Activated naive CD8-positive, alpha-beta T cell treated with anti-CD3 and anti-CD28 coated beads, Interleukin-2, amount 50 U/mL, for 16 hours (primary cell): ENCODE results near the gene TMCO4.

Experiments used
- DNase-seq: peaks from one replicate; pipeline ENCODE4 v3.0.0-alpha.2; 2020; ENCODE audit warnings: low read depth, low spot score

The TMCO4 gene

DNA sequence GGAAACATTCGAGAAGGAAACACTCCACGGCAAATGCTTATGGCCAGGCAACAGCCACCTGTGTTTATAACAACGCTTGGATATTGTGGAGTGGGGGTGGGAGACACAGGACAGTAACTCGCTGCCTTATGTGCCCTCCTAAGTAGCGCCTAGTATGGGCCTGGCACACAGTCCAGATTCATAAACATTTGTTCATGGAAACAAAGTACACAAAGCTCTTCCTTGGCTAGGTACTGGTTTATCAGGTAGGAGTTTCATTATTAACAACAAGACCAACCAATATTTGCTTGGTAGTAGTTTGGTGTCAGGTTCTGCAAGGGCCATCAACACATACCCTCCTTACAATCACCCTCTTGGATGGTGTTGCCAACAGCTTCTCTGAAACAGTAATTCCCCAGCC lies 23.4 kb downstream of the TMCO4 start:
- DNase-seq, result no peak

- no peak for DNase-seq
These were observed 23.9 kb downstream of the TMCO4 start for GRCh38 chr1:19775831-19776230.

- DNase-seq, result no peak
These were observed 24.4 kb downstream of the TMCO4 start for GRCh38 chr1:19775317-19775716.

- no peak for DNase-seq
These were observed 25.4 kb downstream of the TMCO4 start for GRCh38 chr1:19774180-19774785.

GRCh38 chr1:19773485-19773884 lies 26.2 kb downstream of the TMCO4 start:
- DNase-seq, result no peak

DNA sequence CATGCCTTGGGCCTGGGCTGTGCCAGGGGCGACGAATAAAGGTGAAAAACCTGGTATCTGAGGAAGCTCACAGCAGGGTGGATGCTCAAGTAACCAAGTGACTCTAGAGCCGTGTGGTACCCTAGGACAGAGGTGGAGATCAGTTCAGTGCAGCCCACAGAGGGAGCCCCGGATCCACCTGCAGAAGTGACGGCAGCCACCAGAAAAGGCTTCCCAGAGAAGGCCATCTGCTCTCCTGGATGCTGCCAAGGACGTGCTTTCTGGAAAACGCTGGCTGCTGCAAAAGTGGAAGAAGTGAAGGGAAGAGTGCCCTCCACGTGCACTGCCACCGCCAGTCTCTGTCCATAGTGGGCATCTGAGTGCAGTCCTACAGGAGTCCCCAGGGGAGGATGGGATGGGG lies 27.7 kb downstream of the TMCO4 start:
- DNase-seq, result no peak

- DNase-seq, result no peak
These were observed 28.4 kb downstream of the TMCO4 start for GRCh38 chr1:19771350-19771749.

GRCh38 chr1:19770436-19771190 lies 29.1 kb downstream of the TMCO4 start:
- DNase-seq, result no peak

DNA sequence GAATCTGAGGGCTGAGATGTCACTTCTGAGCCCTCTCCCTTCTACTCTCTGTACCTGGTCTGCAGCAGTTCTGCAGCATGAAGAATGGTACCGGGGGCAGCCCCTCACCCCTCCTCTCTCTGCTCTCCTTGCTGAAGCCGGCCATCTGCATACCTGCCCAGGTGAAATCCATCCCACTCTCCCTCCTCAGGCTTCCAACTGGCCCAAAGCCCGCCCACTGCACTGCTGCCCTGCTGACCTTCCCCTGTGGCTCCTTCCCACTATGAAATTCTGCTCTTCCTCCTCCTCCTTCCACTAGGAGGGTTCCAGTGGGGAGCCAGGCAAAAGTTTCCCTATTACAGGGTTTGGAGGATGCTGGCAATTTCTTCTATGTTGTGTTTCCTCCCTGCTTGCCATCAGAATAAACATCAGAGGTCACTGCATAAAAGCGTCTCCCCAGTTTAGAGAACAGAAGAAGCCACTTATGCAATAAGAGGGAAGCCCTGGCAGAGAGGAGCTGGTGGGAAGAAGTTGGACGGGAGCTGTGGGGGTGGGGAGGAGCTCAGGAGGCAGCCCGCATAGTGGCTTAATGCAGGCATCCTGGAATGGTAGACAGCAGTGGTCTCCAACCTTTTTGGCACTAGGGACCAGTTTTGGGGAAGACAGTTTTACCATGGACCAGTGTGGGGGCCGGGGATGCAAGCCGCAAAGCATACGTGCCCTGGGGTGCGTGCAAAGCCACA lies 30.3 kb downstream of the TMCO4 start:
- DNase-seq, result no peak

- no peak for DNase-seq
These were observed 31.1 kb downstream of the TMCO4 start for GRCh38 chr1:19768353-19769210.

DNA sequence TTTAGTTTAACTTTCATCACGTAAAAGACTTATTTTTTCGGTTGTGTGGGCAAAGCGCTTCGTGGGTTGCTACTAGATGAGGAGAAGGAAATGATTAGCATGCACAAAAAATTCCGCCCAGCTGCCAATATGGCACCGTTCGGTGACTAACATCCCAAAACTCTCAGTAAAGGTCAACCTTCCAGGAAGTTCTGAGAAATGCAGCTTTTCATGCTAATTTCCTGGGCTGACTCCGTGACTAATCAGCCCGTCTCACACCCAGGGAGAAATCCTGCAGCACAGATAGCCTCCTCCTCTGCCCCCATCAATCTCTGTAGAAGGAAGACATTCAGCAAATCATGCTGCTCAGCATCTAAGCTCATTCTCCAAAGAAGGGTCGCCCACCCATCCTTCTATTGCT lies 34.1 kb downstream of the TMCO4 start:
- no peak for DNase-seq

DNA sequence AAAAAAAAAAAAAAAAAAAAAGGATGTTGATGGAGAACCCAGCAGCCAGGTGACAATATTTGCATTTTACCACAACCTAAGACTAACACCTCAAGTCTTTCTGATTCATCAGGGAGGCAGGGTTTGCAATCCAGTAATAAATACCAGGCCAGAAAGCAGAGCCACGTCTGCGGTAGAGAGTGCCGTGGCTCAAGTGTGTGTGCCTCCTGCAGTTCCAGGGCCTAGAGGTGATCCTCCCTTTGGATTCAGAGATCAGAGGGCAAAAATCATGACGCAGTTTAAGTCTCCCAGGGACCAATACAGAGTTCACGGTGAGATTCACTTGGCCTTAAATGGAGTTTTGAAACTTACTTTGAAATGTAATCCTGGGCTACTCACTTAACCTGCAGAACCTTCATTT lies 34.9 kb downstream of the TMCO4 start:
- no peak for DNase-seq

DNA sequence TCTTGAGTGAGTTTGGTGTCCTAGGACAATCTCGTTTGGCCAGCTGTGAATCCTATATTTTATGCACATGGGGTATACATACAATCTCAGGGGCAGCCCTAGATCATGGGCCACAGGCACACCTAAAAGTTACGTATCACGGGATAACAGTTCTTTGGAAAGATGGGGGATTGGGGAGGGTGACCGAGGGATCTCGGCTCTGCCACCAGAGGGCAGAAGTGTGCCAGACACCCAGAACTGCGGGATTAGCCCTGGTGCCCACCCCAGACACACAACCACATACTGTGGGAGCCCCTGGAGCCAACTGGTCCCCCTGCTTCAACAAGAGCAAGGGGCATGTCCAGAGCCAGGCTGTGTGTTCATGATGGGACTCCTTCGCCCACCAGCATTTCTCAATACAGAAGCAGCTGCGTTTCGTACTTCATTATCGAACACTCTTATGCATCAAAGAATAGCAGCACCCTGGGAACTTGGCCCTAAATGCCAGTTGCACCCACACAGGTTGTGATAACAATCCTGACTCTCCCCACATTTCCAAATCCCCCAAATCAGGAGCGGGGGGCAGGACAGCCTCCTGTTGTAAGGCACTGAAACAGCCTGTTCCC lies 37.4 kb downstream of the TMCO4 start:
- no peak for DNase-seq

GRCh38 chr1:19759740-19760089 lies 40.0 kb downstream of the TMCO4 start:
- no peak for DNase-seq

DNA sequence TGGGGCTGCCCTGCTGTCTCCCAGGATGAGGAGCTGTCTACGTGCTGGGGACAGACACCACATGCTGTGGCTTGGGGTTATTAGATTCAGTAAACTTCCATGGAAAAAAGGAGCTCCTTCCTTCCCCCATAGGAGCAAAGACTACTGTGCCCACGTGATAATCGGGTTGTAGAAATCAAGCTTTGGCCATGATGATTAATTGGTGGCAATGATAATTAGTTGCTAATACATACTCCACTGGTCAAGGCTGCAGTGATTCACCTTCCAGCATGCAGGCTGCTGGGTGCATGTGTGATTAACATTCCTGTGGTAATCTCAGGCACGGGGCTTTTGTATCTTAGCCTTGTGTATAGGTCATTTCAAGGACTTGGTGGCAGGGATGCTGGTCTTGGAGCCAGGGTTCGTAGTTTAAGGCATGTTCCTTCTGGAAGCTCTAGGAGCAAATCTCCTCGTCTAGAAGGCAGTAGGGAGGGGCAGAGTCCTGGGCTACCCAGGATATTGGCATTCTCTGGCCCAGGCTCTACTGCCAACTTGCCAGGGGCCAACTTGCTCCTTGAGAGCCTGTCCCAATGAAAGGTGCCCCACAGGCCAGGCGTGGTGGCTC lies 41.4 kb downstream of the TMCO4 start:
- DNase-seq, result no peak

DNA sequence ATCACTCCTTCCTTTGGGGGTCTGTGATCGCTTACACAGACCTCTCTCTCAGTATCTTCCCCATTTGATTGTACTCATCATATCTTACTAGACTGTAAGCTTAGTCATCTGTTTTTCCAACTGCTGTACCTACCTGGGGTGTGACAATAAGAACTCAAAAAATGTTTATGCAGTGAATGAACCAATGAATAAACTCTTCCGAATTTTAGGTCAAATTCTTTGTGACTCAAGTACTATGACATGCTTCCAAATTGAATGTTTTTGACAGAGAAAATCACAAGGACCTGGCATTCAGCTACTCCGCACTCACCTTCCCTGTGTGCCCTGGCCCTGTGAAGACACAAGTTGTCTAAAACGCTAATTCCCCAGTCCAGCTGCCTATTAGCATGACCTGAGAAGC lies 42.1 kb downstream of the TMCO4 start:
- no peak for DNase-seq

DNA sequence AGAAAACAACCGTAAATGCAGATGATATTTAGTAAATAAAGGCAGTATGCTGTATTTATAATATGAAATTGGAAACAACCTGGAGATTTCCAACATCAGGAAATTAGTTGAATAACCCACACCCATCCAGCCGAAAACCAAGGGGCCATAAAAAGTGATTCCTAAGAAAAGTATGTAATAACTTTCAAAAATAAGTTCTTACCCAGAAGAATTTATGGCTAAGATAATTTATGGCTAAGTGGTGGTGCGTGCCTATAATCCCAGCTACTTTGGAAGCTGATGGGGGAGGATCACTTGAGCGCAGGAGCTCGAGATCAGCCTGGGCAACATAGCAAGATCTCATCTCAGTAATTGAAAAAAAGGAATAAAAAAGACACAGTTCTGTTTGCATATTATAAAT lies 43.2 kb downstream of the TMCO4 start:
- DNase-seq, result no peak

- DNase-seq, result no peak
These were observed 45.2 kb downstream of the TMCO4 start for GRCh38 chr1:19754482-19754881.

DNA sequence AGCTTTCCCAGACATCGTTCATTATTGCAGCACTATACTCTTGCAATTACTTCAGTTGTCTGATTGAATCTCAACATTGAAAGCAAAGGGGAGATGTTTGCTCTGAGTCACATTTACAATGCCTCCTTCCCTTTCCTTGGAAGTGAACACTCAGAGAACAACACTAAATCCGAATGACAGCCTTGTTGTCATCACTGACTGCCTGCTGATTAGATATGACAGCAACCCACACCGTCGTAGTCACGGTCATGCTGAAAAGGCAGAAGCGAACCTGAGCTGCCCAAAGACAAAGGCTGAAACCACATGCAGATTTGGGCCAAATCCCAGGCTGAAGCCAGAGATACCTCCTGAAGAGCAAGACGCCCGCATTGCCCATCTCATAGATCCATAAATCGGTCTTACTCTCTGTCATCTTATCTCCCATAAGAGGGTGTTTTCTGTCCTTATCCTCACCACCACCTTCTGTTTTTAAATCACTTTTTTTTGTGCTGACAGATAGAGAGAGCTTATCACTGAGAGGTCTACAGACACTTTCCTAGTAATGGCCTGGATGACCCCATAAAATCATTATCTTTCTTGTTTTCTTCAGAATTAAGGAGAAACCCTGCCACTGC lies 47.5 kb downstream of the TMCO4 start:
- no peak for DNase-seq

GRCh38 chr1:19750882-19751276 lies 48.8 kb downstream of the TMCO4 start:
- DNase-seq, result no peak
